ENCODE results near the gene TACR1. TPM values are rescaled to one million over a fixed set of nuclear protein-coding genes. Genes with fewer than 3 reads are reported as not detected.

TACR1 gene
- total and polyA plus RNA-seq, 2 of the 13 experiments (the other 11 are each of a cell fraction or from before 2014, with no cell fraction given): not detected

DNA sequence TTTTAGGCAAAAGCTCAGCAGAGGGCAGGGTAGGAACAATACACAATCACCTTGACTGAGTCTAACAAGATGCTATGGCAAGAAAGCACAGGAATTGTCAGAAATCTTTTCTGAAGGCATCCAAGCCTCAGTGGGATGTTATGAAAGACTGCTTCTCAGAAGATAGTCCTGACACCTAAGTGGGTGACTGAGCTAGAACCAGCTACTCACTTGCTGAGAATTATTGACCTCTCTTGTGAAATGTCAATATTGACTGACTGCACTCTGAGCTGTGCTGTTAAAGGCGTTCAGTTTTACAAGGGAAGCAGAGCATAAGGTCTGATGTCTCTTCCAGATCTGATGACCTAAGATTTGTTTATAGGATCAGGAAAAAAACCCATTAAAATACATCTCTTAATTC is 46.1 kb downstream of the TACR1 start:
- no peak overlapping the region for H2AFZ ChIP-seq (ENCODE audit: low read length)
- H3K4me1 ChIP-seq (ENCODE audit: insufficient read depth, low read length): peaks cover 39% of the 10 kb centered on the region
- ATAC-seq (peak; percentile 99), DNase-seq (ENCODE audit: low spot score) (peak; percentile 89), FAIRE-seq (peak; percentile 95)
- 0% methylated on average over 1 of the region's 1 CpG for WGBS (ENCODE audit: low lambda C conversion rate)
- in situ Hi-C loops (cut with HindIII; ENCODE audit: extremely low pct_ligation_motif_present, low pct_unique_long_range_greater_than_20kb) (no loop called here), intact Hi-C loops (cut with micrococcal nuclease; ENCODE audit: unreplicated experiment) (loop anchor here (5.0 kb wide), 1 partner anchor 86 kb away; no protein-coding TSS in a partner anchor)
- no peaks in the 10 kb centered on the region for H3K36me3 ChIP-seq (replicated peaks in 1 of 2; ENCODE audit: control insufficient read depth in 1 of 2, insufficient read depth in 2 of 2, low read length in 2 of 2)
- no peak overlapping the region for H3K9ac ChIP-seq (ENCODE audit: insufficient read depth, low read depth, low read length)
- BruUV-seq (replicated peaks): no TSS peak
- CTCF ChIA-PET (ENCODE audit: low intra/inter-chr PET ratio, low total read pairs): no interaction called here
- H3K79me2 ChIP-seq (ENCODE audit: insufficient read depth, low read length): no peaks in the 10 kb centered on the region
- no peaks in the 10 kb centered on the region for H3K27me3 ChIP-seq (ENCODE audit: control insufficient read depth in 1 of 2, insufficient read depth in 2 of 2, low read length in 2 of 2)
- no peaks in the 10 kb centered on the region for H3K9me3 ChIP-seq (ENCODE audit: low read length)
- no peak overlapping the region; a peak in 1 of 6 replicates for H3K4me3 ChIP-seq (replicated peaks in 1 of 3; ENCODE audit: insufficient read depth in 1 of 3, low read depth in 2 of 3, low read length in 3 of 3)
- H3K27ac ChIP-seq (ENCODE audit: extremely low read length, insufficient read depth, low read length): no peak overlapping the region
- H4K20me1 ChIP-seq (ENCODE audit: insufficient read depth, low read length): peaks cover 2% of the 10 kb centered on the region; the same call in 1 of the 2 replicates
- peak overlapping the region; percentile 10; the same call in 1 of the 2 replicates for H3K4me2 ChIP-seq (ENCODE audit: low read depth, low read length)
- POLR2A ChIA-PET: no interaction called here
- peak; percentile 80 for TF ChIP-seq CREM (IDR thresholded peaks at IDR 0.05)
- no peak for TF ChIP-seq CREM (CRISPR knock-in tag; IDR thresholded peaks at IDR 0.05)
- TF ChIP-seq, protein P1, sequence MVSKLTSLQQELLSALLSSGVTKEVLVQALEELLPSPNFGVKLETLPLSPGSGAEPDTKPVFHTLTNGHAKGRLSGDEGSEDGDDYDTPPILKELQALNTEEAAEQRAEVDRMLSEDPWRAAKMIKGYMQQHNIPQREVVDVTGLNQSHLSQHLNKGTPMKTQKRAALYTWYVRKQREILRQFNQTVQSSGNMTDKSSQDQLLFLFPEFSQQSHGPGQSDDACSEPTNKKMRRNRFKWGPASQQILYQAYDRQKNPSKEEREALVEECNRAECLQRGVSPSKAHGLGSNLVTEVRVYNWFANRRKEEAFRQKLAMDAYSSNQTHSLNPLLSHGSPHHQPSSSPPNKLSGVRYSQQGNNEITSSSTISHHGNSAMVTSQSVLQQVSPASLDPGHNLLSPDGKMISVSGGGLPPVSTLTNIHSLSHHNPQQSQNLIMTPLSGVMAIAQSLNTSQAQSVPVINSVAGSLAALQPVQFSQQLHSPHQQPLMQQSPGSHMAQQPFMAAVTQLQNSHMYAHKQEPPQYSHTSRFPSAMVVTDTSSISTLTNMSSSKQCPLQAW (CRISPR knock-in tag; IDR thresholded peaks at IDR 0.05): no peak; the same call in 1 of the 2 replicates
- no peak for TF ChIP-seq ZNF251 (CRISPR knock-in tag; IDR thresholded peaks at IDR 0.05)
- peak; percentile 95 for TF ChIP-seq HNF4A (CRISPR knock-in tag; IDR thresholded peaks at IDR 0.05)
- no peak for TF ChIP-seq ZNF225 (CRISPR knock-in tag; IDR thresholded peaks at IDR 0.05)
- TF ChIP-seq, protein P2, sequence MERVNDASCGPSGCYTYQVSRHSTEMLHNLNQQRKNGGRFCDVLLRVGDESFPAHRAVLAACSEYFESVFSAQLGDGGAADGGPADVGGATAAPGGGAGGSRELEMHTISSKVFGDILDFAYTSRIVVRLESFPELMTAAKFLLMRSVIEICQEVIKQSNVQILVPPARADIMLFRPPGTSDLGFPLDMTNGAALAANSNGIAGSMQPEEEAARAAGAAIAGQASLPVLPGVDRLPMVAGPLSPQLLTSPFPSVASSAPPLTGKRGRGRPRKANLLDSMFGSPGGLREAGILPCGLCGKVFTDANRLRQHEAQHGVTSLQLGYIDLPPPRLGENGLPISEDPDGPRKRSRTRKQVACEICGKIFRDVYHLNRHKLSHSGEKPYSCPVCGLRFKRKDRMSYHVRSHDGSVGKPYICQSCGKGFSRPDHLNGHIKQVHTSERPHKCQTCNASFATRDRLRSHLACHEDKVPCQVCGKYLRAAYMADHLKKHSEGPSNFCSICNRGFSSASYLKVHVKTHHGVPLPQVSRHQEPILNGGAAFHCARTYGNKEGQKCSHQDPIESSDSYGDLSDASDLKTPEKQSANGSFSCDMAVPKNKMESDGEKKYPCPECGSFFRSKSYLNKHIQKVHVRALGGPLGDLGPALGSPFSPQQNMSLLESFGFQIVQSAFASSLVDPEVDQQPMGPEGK (CRISPR knock-in tag; IDR thresholded peaks at IDR 0.05): peak; percentile 62
- TF ChIP-seq IRX3 (CRISPR knock-in tag; IDR thresholded peaks at IDR 0.05; ENCODE audit: borderline replicate concordance, low read depth): no peak
- TF ChIP-seq U2AF2 (IDR thresholded peaks at IDR 0.05; ENCODE audit: low read depth, low read length): no peak
- TF ChIP-seq RFX5 (IDR thresholded peaks at IDR 0.05; ENCODE audit: low read depth, low read length): no peak
- no peak for TF ChIP-seq SRF (IDR thresholded peaks at IDR 0.05; ENCODE audit: low read depth, low read length)
- peak; percentile 77 for TF ChIP-seq TEAD3 (CRISPR knock-in tag; optimal IDR thresholded peaks at IDR 0.05; ENCODE audit: borderline replicate concordance)
- no peak for TF ChIP-seq ZNF333 (CRISPR knock-in tag; IDR thresholded peaks at IDR 0.05; ENCODE audit: borderline replicate concordance)
- TF ChIP-seq SOX13 (IDR thresholded peaks at IDR 0.05): peak; percentile 81; the same call in 1 of the 2 replicates
- TF ChIP-seq SOX13 (CRISPR knock-in tag; conservative IDR thresholded peaks at IDR 0.05 in 1 of 2, IDR thresholded peaks at IDR 0.05 in 1 of 2): peak in 1 of 2 experiments; percentile 88; a peak in 2 of 4 replicates
- TF ChIP-seq, protein P3, sequence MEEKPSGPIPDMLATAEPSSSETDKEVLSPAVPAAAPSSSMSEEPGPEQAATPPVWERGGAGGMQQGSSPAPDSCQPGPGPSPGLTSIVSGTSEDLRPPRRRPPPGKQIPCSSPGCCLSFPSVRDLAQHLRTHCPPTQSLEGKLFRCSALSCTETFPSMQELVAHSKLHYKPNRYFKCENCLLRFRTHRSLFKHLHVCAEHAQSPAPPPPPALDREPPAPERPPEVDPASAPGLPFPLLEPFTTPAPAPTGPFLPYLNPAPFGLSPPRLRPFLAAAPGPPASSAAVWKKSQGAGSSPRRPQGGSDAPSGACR (CRISPR knock-in tag; IDR thresholded peaks at IDR 0.05): peak; percentile 72; the same call in 1 of the 2 replicates
- TF ChIP-seq, protein P4, sequence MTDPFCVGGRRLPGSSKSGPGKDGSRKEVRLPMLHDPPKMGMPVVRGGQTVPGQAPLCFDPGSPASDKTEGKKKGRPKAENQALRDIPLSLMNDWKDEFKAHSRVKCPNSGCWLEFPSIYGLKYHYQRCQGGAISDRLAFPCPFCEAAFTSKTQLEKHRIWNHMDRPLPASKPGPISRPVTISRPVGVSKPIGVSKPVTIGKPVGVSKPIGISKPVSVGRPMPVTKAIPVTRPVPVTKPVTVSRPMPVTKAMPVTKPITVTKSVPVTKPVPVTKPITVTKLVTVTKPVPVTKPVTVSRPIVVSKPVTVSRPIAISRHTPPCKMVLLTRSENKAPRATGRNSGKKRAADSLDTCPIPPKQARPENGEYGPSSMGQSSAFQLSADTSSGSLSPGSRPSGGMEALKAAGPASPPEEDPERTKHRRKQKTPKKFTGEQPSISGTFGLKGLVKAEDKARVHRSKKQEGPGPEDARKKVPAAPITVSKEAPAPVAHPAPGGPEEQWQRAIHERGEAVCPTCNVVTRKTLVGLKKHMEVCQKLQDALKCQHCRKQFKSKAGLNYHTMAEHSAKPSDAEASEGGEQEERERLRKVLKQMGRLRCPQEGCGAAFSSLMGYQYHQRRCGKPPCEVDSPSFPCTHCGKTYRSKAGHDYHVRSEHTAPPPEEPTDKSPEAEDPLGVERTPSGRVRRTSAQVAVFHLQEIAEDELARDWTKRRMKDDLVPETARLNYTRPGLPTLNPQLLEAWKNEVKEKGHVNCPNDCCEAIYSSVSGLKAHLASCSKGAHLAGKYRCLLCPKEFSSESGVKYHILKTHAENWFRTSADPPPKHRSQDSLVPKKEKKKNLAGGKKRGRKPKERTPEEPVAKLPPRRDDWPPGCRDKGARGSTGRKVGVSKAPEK (CRISPR knock-in tag; IDR thresholded peaks at IDR 0.05; ENCODE audit: borderline replicate concordance): peak; percentile 67; the same call in 1 of the 2 replicates
